HEK293T (cell line): ENCODE results near the gene MAPK12.

Experiments used
- ARNT ChIP-seq: fragments of 450-650 bp; IDR thresholded peaks from 2 replicates; pipeline ENCODE4 v1.6.1; 2017; ENCODE audit warnings: mild to moderate bottlenecking
- BHLHE40 ChIP-seq: fragments of 450-650 bp; IDR thresholded peaks from 2 replicates; pipeline ENCODE4 v1.6.1; 2016; ENCODE audit warnings: mild to moderate bottlenecking, moderate library complexity, borderline replicate concordance
- ELF4 ChIP-seq: fragments of 450-650 bp; IDR thresholded peaks from 2 replicates; pipeline ENCODE4 v1.6.1; 2017; ENCODE audit warnings: antibody characterized with exemption
- FOXA1 ChIP-seq: fragments of 450-650 bp; IDR thresholded peaks from 2 replicates; pipeline ENCODE4 v1.6.1; 2016; ENCODE audit warnings: mild to moderate bottlenecking
- FOXK2 ChIP-seq: fragments of 450-650 bp; IDR thresholded peaks from 2 replicates; pipeline ENCODE4 v1.6.1; 2016; ENCODE audit warnings: mild to moderate bottlenecking
- FOXM1 ChIP-seq: fragments of 450-650 bp; IDR thresholded peaks from 2 replicates; pipeline ENCODE4 v1.6.1; 2017; ENCODE audit warnings: mild to moderate bottlenecking, borderline replicate concordance
- L3MBTL2 ChIP-seq: fragments of 450-650 bp; conservative IDR thresholded peaks from 2 replicates; pipeline ENCODE4 v1.6.1; 2016; ENCODE audit warnings: mild to moderate bottlenecking
- NFRKB ChIP-seq: fragments of 450-650 bp; IDR thresholded peaks from 2 replicates; pipeline ENCODE4 v1.6.1; 2016; ENCODE audit warnings: mild to moderate bottlenecking, moderate library complexity
- SP1 ChIP-seq: fragments of 450-650 bp; IDR thresholded peaks from 2 replicates; pipeline ENCODE4 v1.6.1; 2017
- SUZ12 ChIP-seq: fragments of 450-650 bp; IDR thresholded peaks from 2 replicates; pipeline ENCODE4 v1.6.1; 2016; ENCODE audit warnings: mild to moderate bottlenecking

DNA sequence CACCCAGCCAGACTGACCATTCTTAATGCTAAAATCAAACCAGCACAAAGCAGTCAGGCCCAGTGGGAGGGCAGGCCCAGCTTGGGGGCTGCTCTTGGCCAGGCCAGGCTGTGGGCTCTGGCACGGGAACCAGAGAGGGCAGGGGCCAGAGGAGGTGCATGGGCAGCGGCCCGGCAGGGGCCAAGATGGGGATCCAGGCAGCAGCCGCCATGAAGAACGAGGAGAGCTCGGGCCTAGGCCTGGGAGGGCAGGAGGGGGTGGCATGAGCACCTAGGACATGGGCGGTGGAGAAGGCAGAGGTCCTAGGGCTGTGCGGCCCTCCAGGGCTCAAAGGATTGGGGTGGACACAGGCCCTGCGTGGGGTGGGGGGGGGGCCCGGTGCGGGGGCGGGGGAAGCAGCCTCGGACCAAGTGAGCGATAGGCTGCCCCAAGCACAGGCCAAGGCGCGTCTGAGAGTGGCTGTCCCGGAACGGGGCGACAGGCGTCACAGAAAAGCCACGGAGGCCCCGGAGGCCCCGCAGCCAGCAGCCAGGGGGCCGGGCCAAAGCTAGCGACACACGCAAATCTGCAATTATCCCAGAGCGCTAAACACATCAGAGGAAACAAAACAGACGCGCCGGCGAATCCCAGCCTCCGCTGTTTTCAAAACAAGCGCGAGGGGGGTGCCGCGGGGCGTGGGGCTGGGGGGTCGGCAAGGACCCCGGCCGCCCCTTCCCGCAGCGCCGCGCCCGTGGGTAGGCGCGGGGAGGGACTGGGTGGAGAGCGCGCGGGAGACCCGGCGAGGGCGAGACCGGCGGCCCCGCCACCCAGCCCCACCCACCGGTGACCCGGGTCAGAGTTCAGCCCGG is 37.7 kb upstream of the MAPK12 start:
- TF ChIP-seq SP1 (no peak), L3MBTL2 (no peak), FOXK2 (no peak), FOXA1 (no peak), ELF4 (no peak), ARNT (no peak), BHLHE40 (no peak), NFRKB (no peak), FOXM1 (no peak), SUZ12 (no peak)
